ENCODE results near the gene PHKG2.

The PHKG2 gene

DNA sequence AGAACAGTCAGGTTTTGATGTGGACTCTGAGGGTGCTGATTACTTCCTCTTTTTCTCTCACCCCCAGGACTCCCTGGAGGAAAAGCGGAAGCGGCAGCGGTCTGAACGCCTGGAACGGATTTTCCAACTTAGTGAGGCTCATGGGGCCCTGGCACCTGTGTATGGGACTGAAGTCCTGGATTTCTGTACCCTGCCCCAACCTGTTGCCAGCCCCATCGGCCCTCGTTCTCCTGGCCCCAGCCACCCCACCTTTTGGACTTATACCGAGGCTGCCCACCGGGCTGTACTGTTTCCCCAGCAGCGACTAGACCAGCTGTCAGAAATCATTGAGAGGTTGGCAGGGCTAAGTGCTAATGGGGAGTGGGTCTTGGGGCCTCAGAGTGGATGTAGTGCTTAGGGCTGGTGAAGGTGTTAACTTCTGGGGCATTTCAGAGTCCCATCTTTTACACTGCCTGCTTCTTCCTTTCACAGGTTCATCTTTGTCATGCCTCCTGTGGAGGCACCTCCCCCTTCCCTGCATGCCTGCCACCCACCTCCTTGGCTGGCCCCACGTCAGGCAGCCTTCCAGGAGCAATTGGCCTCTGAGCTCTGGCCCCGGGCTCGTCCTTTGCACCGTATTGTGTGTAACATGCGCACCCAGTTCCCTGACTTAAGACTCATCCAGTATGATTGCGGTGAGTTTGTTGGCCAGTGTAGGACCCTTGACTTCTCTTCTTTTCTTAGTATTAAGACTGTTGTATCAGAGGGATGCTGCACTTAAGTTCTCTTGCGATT lies 19.1 kb upstream of the PHKG2 start:
- no peak for DNase-seq

GRCh38 chr16:30731411-30731810 lies 16.8 kb upstream of the PHKG2 start:
- no peak for DNase-seq

DNA sequence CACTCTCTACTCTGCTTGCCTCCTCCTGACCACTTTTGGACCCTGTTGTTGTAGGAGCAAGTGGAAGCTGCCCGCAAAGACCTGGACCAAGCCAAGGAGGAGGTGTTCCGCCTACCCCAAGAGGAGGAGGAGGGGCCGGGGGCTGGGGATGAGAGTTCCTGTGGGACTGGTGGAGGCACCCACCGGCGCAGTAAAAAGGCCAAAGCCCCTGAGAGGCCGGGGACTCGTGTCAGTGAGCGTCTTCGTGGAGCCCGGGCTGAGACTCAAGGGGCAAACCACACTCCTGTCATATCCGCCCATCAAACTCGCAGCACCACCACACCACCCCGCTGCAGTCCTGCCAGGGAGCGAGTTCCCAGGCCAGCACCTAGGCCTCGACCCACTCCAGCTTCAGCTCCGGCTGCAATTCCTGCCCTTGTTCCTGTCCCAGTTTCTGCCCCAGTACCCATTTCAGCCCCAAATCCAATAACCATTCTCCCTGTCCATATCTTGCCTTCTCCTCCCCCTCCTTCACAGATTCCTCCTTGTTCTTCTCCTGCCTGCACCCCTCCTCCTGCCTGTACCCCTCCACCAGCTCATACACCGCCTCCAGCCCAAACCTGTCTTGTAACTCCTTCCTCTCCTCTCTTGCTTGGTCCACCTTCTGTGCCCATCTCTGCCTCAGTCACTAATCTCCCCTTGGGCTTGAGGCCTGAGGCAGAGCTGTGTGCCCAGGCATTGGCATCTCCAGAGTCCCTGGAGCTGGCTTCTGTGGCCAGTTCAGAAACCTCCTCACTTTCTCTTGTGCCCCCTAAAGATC lies 11.0 kb upstream of the PHKG2 start:
- DNase-seq = no peak

GRCh38 chr16:30737794-30738648 lies 10.2 kb upstream of the PHKG2 start:
- DNase-seq = no peak

- DNase-seq = no peak
Observed at GRCh38 chr16:30738984-30739951, 9.0 kb upstream of the PHKG2 start.

GRCh38 chr16:30740364-30741251 lies 7.6 kb upstream of the PHKG2 start:
- no peak for DNase-seq

DNA sequence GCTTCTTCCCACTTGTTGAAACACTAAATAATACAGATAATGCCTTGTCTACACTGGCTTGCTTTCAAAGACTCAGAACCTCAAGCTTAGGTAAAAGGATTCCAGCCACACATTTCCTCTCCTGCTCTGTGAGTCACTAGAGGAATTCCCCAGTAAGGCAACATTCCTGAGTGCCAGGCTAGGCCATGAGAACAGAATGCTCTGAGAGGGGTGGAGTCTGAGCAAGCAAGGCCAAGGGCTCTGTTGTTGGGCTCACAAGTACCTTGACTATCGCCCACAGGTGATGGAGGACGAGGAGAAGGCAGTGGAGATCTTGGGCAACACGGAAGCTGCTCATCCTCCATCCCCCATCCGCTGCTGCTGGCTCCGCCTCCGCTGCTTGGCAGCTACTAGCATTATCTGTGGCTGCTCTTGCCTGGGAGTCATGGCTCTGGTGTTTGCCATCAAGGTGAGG lies 6.7 kb upstream of the PHKG2 start:
- no peak for DNase-seq

- no peak for DNase-seq
Observed at GRCh38 chr16:30743716-30744115, 4.5 kb upstream of the PHKG2 start.

DNA sequence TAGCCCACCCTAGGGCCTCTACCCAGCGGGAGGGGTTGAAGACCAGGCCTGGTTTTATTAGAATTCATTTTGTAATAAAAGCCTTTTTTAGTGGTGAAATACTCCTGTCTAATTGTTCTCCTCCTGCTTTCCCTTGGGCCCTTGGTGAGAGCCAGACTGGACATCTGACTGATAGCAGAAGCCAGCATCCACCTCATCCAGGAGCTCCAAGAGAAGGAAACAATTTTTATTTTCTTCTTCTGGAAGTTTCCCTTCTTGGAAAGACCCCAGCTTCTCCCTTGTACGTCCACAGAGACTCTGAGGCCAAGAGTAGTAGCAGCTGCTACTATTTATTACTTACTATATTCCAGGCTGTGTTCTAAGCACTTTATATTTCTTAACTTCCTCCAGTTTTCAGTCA lies 4.0 kb upstream of the PHKG2 start:
- no peak for DNase-seq

- DNase-seq = no peak
Observed at GRCh38 chr16:30745082-30745481, 3.1 kb upstream of the PHKG2 start.

- DNase-seq = no peak
Observed at GRCh38 chr16:30746638-30747175, 1.5 kb upstream of the PHKG2 start.

- no peak for DNase-seq
Observed at GRCh38 chr16:30747331-30747730, 894 bp upstream of the PHKG2 start.

DNA sequence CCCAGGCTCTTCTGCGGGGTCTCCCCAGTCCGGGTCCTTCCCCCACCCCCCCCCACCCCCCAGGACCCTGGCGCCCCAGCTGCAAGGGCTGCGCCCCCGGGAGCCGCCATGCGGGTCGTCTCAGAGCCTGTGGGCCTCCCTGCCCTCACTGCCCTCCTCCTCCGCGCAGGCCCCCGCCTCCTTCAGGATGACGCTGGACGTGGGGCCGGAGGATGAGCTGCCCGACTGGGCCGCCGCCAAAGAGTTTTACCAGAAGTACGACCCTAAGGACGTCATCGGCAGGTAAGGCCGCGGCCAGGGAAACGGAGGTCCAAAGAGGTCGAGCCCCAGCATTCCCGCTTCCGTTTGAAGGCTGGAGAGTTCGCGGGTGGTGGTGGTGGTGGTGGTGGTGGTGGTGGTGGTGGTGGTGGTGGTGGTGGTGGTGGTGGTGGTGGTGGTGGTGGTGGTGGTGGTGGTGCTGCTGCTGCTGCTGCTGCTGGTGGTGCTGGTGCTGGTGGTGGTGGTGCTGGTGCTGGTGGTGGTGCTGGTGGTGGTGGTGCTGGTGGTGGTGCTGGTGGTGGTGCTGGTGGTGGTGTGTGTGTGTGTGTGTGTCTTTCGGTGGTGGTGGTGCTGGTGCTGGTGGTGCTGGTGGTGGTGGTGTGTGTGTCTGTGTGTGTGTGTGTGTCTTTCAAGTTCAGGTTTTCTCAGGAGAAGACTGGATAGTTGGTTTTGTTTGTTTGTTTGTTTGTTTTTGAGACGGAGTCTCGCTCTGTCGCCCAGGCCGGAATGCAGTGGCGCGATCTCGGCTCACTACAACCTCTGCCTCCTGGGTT lies 615 bp downstream of the PHKG2 start:
- peak; percentile 33 for DNase-seq

GRCh38 chr16:30750201-30750600 lies 2.0 kb downstream of the PHKG2 start:
- no peak for DNase-seq

- no peak for DNase-seq
Observed at GRCh38 chr16:30750876-30751465, 2.7 kb downstream of the PHKG2 start.

- DNase-seq = no peak
Observed at GRCh38 chr16:30753596-30753995, 5.4 kb downstream of the PHKG2 start.

DNA sequence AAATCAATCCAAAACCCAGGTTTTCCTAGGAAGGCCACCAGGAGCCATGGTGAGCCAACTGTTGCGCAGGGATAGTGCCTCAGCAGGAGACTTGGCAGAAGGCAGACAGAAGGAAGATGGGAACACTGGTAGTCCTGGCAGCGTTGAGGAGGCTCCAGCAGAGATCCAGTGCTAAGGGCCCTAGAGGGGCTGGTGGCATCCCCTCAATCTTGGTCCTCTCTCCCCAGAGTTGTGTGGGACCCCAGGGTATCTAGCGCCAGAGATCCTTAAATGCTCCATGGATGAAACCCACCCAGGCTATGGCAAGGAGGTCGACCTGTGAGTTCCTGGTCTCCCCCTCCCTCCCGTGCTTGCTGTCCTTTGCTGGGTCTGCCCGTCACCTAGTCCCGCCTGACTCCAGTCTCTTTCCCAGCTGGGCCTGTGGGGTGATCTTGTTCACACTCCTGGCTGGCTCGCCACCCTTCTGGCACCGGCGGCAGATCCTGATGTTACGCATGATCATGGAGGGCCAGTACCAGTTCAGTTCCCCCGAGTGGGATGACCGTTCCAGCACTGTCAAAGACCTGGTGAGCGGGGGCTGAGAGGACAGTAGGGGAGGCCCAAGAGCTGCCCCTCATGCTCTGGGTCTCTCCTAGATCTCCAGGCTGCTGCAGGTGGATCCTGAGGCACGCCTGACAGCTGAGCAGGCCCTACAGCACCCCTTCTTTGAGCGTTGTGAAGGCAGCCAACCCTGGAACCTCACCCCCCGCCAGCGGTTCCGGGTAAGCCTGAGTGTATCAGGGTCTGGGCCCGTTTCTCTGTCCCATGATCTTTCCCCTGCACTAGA lies 7.9 kb downstream of the PHKG2 start:
- DNase-seq = no peak

DNA sequence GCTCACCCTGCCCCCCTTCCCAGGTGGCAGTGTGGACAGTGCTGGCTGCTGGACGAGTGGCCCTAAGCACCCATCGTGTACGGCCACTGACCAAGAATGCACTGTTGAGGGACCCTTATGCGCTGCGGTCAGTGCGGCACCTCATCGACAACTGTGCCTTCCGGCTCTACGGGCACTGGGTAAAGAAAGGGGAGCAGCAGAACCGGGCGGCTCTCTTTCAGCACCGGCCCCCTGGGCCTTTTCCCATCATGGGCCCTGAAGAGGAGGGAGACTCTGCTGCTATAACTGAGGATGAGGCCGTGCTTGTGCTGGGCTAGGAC lies 8.5 kb downstream of the PHKG2 start:
- DNase-seq = no peak

DNA sequence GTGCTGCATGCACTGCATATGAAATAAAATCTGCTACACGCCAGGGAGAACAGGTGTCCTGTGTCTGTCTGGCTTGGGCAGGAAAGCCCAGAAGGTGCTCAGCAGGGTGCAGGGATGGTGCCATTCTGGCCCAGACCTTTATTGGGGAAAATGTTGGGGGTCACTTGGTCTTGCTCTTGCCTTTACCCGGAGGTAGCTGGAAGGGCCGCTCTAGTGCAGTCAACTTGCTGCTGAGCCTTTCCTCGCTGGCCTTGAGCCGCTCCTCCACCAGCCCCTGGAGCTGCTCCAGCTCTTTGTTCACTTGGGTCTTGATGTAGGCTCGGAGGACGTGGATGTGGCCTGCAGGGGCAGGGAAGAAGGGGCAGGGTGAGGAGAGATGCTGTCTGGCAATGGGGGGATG lies 9.1 kb downstream of the PHKG2 start:
- DNase-seq = no peak

Measured in CD4-positive, alpha-beta T cell treated with Interleukin-10 for 1 hour (primary cell).